GM18520 (cell line): ENCODE measurements around the gene VPS13A.

Experiments used
- ATAC-seq: cut with Tn5 transposase; IDR thresholded peaks from one replicate; pipeline ENCODE4 v1.9.1; 2021; ENCODE audit not compliant: unreplicated experiment

VPS13A gene

DNA sequence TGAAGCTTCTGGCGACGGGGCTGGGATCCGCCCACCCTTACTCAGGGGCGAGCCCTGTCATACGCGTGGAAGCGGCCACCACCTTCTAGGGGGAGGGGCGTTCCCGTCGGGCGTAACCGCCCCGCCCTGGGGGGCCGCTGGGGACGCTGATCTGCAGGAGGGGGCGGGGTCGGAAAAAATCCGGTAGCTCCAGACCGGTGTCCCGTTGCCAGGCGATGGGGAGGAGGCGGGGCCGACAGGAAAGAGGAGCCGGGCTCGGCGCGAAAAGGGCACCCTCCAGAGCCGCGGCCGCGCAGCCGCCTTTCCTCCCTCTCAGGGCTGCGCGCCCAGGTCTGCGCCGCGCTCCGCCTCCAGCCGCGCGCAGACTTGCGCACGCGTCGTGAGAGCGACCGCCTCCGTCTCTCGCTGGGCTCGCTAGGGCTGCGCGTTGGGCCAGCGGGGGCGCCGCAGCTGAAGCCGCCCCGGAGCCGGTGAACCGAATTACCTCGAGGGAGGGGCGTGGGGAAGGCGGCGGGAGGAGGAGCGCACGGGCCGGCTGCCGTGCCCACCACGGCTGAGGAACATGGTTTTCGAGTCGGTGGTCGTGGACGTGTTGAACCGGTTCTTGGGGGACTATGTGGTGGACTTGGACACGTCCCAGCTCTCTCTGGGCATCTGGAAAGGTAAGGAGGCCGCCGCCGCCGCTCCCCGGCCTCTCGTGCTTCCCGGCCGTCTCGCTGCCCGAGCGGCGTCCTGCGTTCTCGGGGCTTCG lies at the start of gene VPS13A:
TSS of gene VPS13A (plus strand) at position 392 of the 751 bp plus-strand sequence. CDS start at position 563, 171 bp downstream.
- peak; percentile 80 for ATAC-seq

DNA sequence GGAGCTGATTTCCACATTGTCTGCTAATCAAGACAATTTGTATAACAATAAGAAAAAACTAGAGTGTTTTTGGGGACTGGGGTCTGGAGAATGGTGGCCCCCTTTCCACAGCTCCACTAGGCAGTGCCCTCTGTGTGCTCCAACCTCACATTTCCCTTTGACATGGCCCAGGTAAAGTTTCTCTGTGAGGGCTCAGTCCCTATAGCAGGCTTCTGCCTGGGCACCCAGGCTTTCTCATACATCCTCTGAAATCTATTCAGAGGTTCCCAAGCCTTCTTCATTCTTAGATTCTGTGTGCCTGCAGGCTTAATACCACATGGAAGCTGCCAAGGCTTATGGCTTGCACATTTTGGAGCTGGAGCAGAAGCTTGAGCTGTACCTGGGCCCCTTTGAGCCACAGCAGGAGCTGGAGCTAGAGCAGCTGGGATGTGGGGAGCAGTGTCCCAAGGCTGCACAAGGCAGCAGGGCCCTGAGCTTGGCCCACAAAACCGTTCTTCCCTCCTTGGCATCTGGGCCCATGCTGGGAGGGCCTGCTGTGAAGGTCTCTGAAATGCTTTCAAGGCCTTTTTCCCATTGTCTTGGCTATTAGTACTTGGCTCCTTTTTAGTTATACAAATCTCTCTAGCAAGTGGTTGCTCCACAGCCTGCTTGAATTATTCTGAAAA lies 49.1 kb upstream of the VPS13A start:
- no peak for ATAC-seq

DNA sequence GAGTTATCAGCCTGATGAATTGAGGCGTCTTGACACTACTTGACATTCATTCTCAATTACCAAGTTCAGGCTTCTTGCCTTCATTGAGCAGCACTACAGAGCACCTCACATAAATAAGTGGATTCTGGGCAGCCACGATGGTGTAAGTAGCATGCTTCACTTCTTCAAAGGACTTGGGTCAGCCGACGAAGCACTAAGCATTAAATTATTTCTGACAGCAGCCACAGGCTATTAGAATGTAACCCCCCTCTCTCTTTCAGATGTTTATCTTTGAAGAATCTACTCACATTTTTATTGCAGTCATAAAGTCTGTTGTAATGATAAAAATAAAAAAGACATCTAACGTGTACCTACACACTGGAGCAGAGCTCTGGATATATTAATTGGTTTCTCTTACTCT lies 45.9 kb upstream of the VPS13A start:
- no peak for ATAC-seq

GRCh38 chr9:77133011-77133410 lies 44.3 kb upstream of the VPS13A start:
- ATAC-seq, result no peak

DNA sequence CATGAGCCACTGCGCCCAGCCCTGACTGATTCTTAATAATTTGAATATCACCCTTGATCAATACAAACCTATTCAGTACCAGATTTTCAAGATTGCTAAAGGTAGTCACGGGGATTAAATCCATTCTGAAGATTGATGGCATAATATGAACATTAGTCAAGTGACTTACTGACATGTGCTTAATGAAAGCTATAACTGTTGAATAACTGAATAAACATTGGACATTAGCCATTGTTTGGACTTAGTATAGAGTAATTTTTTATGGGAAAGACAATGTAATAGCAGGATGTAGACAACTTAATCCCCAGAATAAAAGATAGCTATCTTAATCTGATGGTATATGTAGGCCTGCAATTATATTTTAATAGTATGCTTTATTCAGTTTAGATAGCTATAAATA lies 35.0 kb upstream of the VPS13A start:
- ATAC-seq, result no peak

DNA sequence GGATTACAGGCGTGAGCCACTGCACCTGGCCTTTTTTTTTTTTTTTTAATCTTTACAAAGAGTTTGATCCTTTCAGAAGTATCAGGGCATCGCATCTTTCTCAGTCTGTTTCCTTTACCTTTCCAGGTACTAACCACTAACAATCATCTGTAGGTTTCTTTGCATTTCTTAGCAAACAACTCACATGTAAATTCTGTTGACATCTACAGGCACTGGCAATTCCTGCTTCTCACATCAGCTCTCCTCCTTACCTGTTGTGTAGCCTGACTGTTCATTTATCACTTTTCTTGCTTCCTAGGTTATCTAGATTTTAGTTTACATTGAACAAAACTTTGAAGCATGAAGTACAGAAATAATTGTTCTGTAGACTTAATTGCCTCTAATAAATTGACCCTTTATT lies 27.5 kb upstream of the VPS13A start:
- ATAC-seq, result no peak

DNA sequence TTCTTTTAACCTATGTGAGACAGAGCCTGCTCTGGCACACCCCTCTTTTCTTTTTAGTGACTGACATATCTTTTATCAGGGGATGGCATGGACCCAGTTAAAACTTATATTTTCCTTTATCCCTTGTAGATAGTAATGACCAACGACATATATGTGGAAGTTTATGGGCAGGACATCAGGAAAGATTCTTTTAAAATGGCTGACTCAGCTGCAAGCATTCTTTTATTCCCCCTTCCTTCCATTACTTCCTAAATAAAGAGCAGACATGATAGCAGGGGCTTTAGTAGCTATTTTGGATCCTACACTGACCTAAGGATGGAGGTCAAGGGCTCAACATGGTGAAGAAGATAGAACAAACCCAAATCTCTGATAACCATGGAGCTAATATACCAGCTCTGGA lies 25.0 kb upstream of the VPS13A start:
- no peak for ATAC-seq

DNA sequence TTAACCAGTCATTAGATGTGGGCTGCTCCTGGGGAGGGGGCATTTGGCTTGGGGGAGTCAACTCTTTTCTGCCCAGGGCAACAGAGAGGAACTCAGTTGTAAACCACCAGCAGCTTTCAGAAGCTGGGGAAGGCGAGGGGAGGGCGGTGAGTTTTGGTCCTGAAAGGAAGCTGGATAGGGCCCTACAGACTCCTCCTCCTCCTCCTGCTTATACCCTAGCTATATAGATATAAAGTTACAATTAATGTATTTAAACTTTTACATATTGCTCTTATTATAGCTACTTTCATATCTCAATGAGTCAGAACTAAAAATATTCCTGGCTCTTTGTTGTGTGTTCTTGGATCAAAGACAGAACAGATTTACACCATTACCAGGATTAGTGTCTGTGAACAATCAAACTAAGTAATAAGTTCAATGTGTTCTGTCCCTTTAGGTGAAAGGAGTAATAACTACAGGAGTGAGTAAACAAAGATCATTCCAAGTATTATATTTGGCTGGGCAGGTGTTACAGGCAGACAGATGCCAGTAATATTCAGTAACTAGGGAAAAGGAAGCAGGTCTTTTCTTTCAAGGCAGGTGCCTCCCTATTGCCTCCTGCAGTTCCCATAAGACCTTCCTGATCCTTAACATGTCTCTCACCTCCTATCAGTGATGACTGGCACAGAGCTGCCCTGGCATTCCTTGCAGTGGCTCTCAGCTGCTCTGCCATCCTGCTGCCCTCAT lies 20.5 kb upstream of the VPS13A start:
- ATAC-seq, result no peak

GRCh38 chr9:77158772-77159513 lies 18.4 kb upstream of the VPS13A start:
- no peak for ATAC-seq

DNA sequence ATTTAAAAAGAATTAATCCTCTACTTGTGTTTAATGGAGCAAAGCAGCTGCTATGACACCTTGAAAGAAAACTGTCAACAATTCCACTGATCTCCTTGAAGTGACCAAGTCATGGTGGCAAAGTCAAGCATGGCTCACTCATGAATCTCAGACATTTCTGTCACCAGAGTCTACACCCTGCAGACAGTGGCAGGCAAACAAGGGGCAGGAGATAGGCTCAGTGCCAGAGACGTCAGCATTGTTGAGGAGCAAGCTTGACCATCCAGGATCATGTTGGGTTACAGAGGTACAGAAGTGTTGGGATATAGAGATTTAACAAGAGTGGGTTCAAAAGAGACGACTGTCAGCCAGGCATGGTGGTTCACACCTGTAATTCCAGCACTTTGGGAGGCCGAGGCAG lies 16.1 kb upstream of the VPS13A start:
- no peak for ATAC-seq

DNA sequence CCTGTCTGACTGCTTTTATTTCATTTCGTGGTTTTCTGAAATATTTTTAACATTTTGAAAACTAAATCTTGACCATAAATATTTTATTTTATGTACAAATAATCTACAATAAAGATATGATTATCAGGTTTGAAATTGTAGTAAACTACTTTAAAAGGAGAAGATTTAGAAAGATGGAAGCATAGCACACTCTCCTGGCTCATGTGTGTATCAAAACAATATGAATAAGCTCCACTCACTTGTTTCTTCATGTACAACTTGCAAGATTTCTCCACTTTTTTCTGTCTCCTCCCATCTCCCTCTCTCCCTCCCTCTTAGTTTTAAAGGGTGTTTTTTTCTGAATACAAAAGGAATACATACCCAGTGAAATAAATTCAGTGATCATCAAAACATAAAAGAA lies 15.4 kb upstream of the VPS13A start:
- no peak for ATAC-seq

GRCh38 chr9:77162366-77162765 lies 15.0 kb upstream of the VPS13A start:
- no peak for ATAC-seq

DNA sequence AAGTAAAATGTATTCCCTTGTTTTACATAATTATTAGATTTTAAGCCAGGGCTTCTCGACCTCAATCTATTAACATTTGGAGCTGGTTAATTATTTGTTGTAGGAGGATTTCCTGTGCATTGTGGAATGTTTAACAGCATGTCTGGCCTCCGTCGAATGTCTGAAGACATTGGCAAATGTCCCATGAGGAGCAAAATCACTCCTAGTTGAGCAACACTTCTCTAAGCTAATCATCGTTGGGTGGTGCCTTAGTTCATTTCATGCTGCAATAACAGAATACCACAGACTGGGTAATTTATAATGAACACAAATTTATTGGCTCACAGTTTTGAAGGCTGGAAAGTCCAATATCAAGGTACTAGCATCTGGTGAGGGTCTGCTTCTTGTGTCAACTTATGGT lies 13.4 kb upstream of the VPS13A start:
- ATAC-seq, result no peak

GRCh38 chr9:77166193-77166592 lies 11.1 kb upstream of the VPS13A start:
- ATAC-seq, result no peak

DNA sequence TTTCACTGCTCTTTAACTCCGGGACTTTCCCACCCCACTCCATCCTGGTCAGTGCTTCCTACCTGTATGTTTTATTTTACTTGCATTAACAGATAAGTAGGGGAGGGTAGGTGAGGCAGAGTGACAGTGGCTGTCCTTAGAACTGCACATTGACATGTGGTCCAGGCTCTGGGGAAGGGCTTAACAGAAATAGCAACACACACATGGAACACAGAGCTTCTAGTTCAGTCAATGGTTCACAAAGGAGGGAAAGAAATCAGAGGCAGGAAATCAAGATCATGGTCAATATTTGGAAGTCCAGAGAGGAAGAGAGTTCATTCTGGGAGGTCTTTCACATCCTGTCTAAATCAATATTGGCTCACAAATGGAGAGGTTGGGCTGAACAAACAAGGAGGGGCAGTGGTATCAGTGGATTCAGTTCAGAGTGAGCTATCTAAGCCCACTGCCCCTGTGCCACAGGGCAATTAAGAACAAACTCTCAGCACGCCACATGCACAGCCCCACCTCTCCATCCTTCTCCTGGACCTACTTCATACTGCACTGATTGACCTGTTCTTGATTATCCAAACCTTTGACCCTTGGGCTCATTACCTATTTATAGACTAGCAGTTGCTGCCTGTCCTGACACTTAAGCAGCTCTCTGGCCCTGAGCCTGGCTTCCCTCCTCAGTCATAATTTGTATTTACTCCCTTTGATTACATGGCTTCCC lies 6.2 kb upstream of the VPS13A start:
- ATAC-seq, result no peak

GRCh38 chr9:77175151-77175550 lies 2.2 kb upstream of the VPS13A start:
- ATAC-seq, result no peak

DNA sequence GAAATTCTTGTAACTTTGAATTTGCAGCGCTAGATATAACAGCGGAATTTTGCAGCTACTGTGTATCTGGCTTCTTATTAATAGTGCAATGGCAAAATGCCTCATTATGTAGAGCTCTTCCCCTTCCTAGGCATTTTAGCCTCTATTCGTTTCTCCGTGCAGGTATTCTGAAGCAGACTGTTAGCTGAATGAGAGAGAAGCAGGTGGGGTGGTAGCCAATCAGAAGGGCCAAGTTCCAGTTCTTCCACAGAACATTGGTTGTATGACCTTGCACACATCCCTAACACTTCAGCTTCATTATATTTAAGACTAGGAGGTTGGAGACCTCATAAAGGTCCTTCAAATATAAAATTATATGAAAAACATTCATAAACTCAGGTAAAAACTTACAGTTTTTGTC lies 1.2 kb upstream of the VPS13A start:
- ATAC-seq, result no peak

GRCh38 chr9:77176686-77177142 lies 620 bp upstream of the VPS13A start:
- ATAC-seq, result no peak

DNA sequence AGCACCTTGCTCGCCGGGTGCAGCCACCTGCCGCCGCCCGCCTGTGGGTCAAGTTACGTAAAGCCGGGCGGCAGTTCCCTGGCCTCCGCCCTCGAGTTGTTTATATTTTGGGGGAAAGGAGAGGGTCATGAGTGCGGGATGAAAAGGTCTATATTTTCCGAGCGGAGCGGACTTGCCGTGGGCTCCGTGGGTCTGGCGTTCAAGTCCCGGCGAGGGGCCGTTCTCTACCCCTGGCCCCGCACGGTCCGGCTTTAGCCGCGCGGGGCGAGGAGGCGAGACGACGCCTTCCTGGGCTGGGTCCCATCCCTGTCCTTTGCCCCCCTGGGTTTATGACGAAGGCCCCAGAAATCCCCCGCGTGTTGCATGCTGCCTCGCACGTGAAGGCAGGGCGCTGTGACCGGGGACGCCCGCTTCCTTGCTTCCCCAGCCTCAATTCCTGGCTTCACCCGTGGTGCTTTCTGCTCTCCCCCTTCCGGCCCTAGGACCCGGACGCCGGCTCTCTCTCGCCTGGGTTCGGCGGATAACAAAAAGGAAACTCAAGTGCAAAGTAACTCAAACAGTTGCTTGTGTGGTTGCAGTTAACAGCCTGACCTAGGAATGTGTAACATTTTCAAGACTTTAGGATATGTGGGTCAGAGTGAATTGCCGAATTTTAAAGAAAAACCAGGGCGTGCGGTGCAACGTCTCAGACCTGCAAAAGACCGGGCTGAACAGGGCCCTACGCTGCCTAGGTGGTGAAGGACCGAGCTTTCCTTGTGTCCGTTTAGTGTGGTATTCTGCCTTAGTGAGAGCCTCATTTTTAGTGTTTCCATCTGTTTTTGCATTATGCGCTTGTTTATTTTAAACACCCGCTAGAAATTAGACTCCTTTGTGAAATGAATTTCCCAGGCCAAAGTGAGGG lies 810 bp downstream of the VPS13A start:
- no peak for ATAC-seq

DNA sequence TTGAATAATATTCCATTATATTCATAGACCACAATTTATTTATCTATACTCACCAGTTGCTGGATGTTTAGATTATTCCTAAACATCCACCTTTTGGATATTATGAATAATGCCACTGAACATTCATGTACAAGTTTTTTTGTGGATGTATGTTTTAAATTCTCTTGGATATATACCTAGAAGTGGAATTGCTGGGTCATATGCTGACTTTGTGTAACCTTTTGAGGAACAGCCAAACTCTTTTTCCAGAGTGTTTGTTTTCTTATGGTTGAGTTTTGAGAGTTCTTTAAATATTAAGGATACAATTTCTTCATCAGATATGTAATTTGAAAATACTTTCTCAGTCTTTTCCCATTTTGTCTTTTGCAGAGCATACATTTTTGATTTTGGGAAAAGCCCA lies 2.7 kb downstream of the VPS13A start:
- ATAC-seq, result no peak
